Rectal smooth muscle tissue (tissue), 1 donor: ENCODE measurements around the gene LSM12.

Experiments
- H3K27ac ChIP-seq: one replicate; pipeline ENCODE4 v1.7.0; 2013; ENCODE audit warnings: low read depth, low read length, inconsistent platforms
- H3K27me3 ChIP-seq: one replicate; pipeline ENCODE4 v1.7.0; 2013; ENCODE audit warnings: low read length; ENCODE audit not compliant: control insufficient read depth, insufficient read depth
- H3K36me3 ChIP-seq: one replicate; pipeline ENCODE4 v1.7.0; 2013; ENCODE audit warnings: low read length; ENCODE audit not compliant: control insufficient read depth, insufficient read depth
- H3K4me1 ChIP-seq: one replicate; pipeline ENCODE4 v1.7.0; 2013; ENCODE audit warnings: low read length; ENCODE audit not compliant: control insufficient read depth, insufficient read depth
- H3K4me3 ChIP-seq: one replicate; pipeline ENCODE4 v1.7.0; 2013; ENCODE audit warnings: low read length
- H3K9ac ChIP-seq: one replicate; pipeline ENCODE4 v1.7.0; 2013; ENCODE audit warnings: low read length

LSM12 gene

GRCh38 chr17:43988301-43988700 lies 78.2 kb downstream of the LSM12 start:
- H3K4me3 ChIP-seq: no peak overlapping the region
- H3K27ac ChIP-seq: no peak overlapping the region
- no peaks in the 10 kb centered on the region for H3K4me1 ChIP-seq
- no peaks in the 10 kb centered on the region for H3K36me3 ChIP-seq
- H3K9ac ChIP-seq: no peak overlapping the region
- H3K27me3 ChIP-seq: peaks cover 17% of the 10 kb centered on the region

GRCh38 chr17:43987131-43988021 lies 79.1 kb downstream of the LSM12 start:
- H3K9ac ChIP-seq: no peak overlapping the region
- peaks cover 21% of the 10 kb centered on the region for H3K27me3 ChIP-seq
- H3K4me1 ChIP-seq: no peaks in the 10 kb centered on the region
- H3K36me3 ChIP-seq: no peaks in the 10 kb centered on the region
- no peak overlapping the region for H3K4me3 ChIP-seq
- no peak overlapping the region for H3K27ac ChIP-seq

GRCh38 chr17:43986225-43986981 lies 80.1 kb downstream of the LSM12 start:
- no peaks in the 10 kb centered on the region for H3K36me3 ChIP-seq
- no peak overlapping the region for H3K9ac ChIP-seq
- no peak overlapping the region for H3K4me3 ChIP-seq
- H3K27ac ChIP-seq: no peak overlapping the region
- no peaks in the 10 kb centered on the region for H3K4me1 ChIP-seq
- peaks cover 25% of the 10 kb centered on the region for H3K27me3 ChIP-seq

GRCh38 chr17:43984521-43984920 lies 82.0 kb downstream of the LSM12 start:
- H3K27ac ChIP-seq: no peak overlapping the region
- H3K36me3 ChIP-seq: no peaks in the 10 kb centered on the region
- no peaks in the 10 kb centered on the region for H3K4me1 ChIP-seq
- no peak overlapping the region for H3K4me3 ChIP-seq
- peaks cover 25% of the 10 kb centered on the region for H3K27me3 ChIP-seq
- H3K9ac ChIP-seq: no peak overlapping the region
